HepG2 (cell line): Measurements from ENCODE around the gene COQ7. TPM values are rescaled to one million over a fixed set of nuclear protein-coding genes. Genes with fewer than 3 reads are reported as not detected.
A peak's percentile ranks its signal among the peaks of the same experiment; 100 is the strongest.

Experiments used
- ATAC-seq: fragments of 200-7000 bp; cut with Tn5 transposase; 3 replicates; pipeline ENCODE4 v1.9.1; 2020; ENCODE audit warnings: mild to moderate bottlenecking, moderate library complexity
- BruUV-seq: library from RNA; stranded (reverse); fragments of 400-500 nt; replicated peaks from 2 replicates; lab custom pipeline; 2021; lab: Mats Ljungman, UMichigan
- CTCF ChIA-PET: fragments of 300-600 bp; formaldehyde crosslinking; extraction: SDS; loops from one replicate; lab custom pipeline; 2021; ENCODE audit warnings: low total read pairs, inconsistent platforms, low intra/inter-chr PET ratio; lab: Yijun Ruan, JAX
- POLR2A ChIA-PET: fragments of 350-600 bp; sonication (Branson Sonifier 250); formaldehyde crosslinking; loops from one replicate; lab custom pipeline; 2020; ENCODE audit warnings: antibody characterized with exemption, inconsistent platforms; lab: Yijun Ruan, JAX
- DNase-seq: peaks from one replicate; pipeline ENCODE4 v3.0.0-alpha.2; 2015; ENCODE audit warnings: low spot score
- FAIRE-seq: peaks from 3 replicates; lab custom pipeline; 2011; peaks lifted over from hg19 to GRCh38; lab: Jason Lieb, UNC
- H2AFZ ChIP-seq: one replicate; pipeline ENCODE4 v1.6.1; 2011; ENCODE audit warnings: low read length, inconsistent platforms
- H3K27ac ChIP-seq: fragments of 300-600 bp; 3 replicates; pipeline ENCODE4 v1.8.0; 2011; ENCODE audit warnings: mixed run types, mild to moderate bottlenecking, mixed read lengths, low read length, inconsistent platforms; ENCODE audit not compliant: insufficient read depth; ENCODE audit errors: extremely low read length
- H3K27me3 ChIP-seq, 2 experiments: fragments of 200-600 bp in 1 of 2; 2 replicates in 1 of 2; 3 replicates in 1 of 2; pipeline versions ENCODE4 v1.6.0 to v1.8.0; 2011; ENCODE audit warnings: low read length in 2 of 2, mild to moderate bottlenecking in 2 of 2, moderate library complexity in 2 of 2, inconsistent platforms in 1 of 2; ENCODE audit not compliant: insufficient read depth in 2 of 2, control insufficient read depth in 1 of 2
- H3K36me3 ChIP-seq, 2 experiments: fragments of 200-600 bp in 1 of 2; replicated peaks in 1 of 2; 2 replicates in 1 of 2; 3 replicates in 1 of 2; pipeline versions ENCODE4 v1.5.1 to v1.8.0; 2011; ENCODE audit warnings: low read length in 2 of 2, inconsistent platforms in 1 of 2; ENCODE audit not compliant: insufficient read depth in 2 of 2, control insufficient read depth in 1 of 2
- H3K4me1 ChIP-seq: 2 replicates; pipeline ENCODE4 v1.5.1; 2012; ENCODE audit warnings: low read length, inconsistent platforms; ENCODE audit not compliant: insufficient read depth
- H3K4me2 ChIP-seq: 2 replicates; pipeline ENCODE4 v1.6.0; 2011; ENCODE audit warnings: low read depth, low read length, inconsistent platforms
- H3K4me3 ChIP-seq, 3 experiments: fragments of 200-600 bp in 1 of 3; sonication (generic), shearing (Covaris generic) in 1 of 3; replicated peaks in 1 of 3; 2 replicates each; pipeline ENCODE4 v1.5.1; 2011 to 2016; ENCODE audit warnings: low read length in 3 of 3, inconsistent platforms in 2 of 3, low read depth in 2 of 3, mild to moderate bottlenecking in 2 of 3, control low read depth in 1 of 3, mixed read lengths in 1 of 3; ENCODE audit not compliant: insufficient read depth in 1 of 3
- H3K79me2 ChIP-seq: one replicate; pipeline ENCODE4 v1.6.1; 2011; ENCODE audit warnings: low read length, inconsistent platforms; ENCODE audit not compliant: insufficient read depth
- H3K9ac ChIP-seq: 2 replicates; pipeline ENCODE4 v1.6.0; 2011; ENCODE audit warnings: mild to moderate bottlenecking, low read depth, low read length, inconsistent platforms; ENCODE audit not compliant: insufficient read depth
- H3K9me3 ChIP-seq: 2 replicates; pipeline ENCODE4 v1.5.1; 2012; ENCODE audit warnings: mild to moderate bottlenecking, low read length
- H4K20me1 ChIP-seq: 2 replicates; pipeline ENCODE4 v1.6.0; 2011; ENCODE audit warnings: inconsistent platforms, mild to moderate bottlenecking, low read length, moderate library complexity; ENCODE audit not compliant: insufficient read depth
- ATAD3A ChIP-seq: sonication (generic); formaldehyde crosslinking; IDR thresholded peaks from 2 replicates; pipeline ENCODE4 v1.4.0; 2020; ENCODE audit warnings: missing genetic modification reagents
- BCL6 ChIP-seq: IDR thresholded peaks from 2 replicates; pipeline ENCODE4 v1.6.1; 2016; ENCODE audit warnings: missing genetic modification reagents, missing compliant biosample characterization
- CREB1 ChIP-seq, 2 experiments: fragments of 450-650 bp in 1 of 2; IDR thresholded peaks; 2 replicates each; pipeline ENCODE4 v1.6.1; 2016 to 2017; ENCODE audit warnings: control low read depth in 1 of 2, mild to moderate bottlenecking in 1 of 2, missing compliant biosample characterization in 1 of 2, missing genetic modification characterization in 1 of 2
- ELF3 ChIP-seq: IDR thresholded peaks from 2 replicates; pipeline ENCODE4 v1.6.1; 2016; ENCODE audit warnings: missing genetic modification reagents, missing compliant biosample characterization
- FIP1L1 ChIP-seq: fragments of 200-400 bp; formaldehyde crosslinking; IDR thresholded peaks from 2 replicates; pipeline ENCODE4 v1.6.1; 2018; ENCODE audit warnings: low read depth, mild to moderate bottlenecking, low read length, moderate library complexity, borderline replicate concordance; ENCODE audit not compliant: insufficient read depth
- HCFC1 ChIP-seq: fragments of 150-350 bp; IDR thresholded peaks from 2 replicates; pipeline ENCODE4 v1.6.1; 2014; ENCODE audit warnings: low read depth, low read length
- MTERF4 ChIP-seq: sonication (generic); formaldehyde crosslinking; IDR thresholded peaks from 2 replicates; pipeline ENCODE4 v1.8.0; 2023; ENCODE audit warnings: mild to moderate bottlenecking, missing genetic modification reagents
- RCOR2 ChIP-seq: IDR thresholded peaks from 2 replicates; pipeline ENCODE4 v1.6.1; 2016; ENCODE audit warnings: missing biosample characterization, missing genetic modification reagents
- SETDB1 ChIP-seq: sonication (generic); formaldehyde crosslinking; IDR thresholded peaks from 2 replicates; pipeline ENCODE4 v1.5.1; 2020; ENCODE audit warnings: missing genetic modification reagents, mild to moderate bottlenecking, borderline replicate concordance
- SKIL ChIP-seq: sonication (generic); formaldehyde crosslinking; IDR thresholded peaks from 2 replicates; pipeline ENCODE4 v1.8.0; 2022; ENCODE audit warnings: missing genetic modification reagents, mild to moderate bottlenecking, moderate library complexity, borderline replicate concordance
- SNAPC2 ChIP-seq: sonication (generic); formaldehyde crosslinking; IDR thresholded peaks from 2 replicates; pipeline ENCODE4 v1.8.1; 2022; ENCODE audit warnings: mild to moderate bottlenecking, missing genetic modification reagents
- SOX5 ChIP-seq: IDR thresholded peaks from 2 replicates; pipeline ENCODE4 v1.6.1; 2016; ENCODE audit warnings: borderline replicate concordance
- TOE1 ChIP-seq: sonication (generic); formaldehyde crosslinking; IDR thresholded peaks from 2 replicates; pipeline ENCODE4 v1.4.0; 2020; ENCODE audit warnings: mild to moderate bottlenecking, missing genetic modification reagents
- ZBED4 ChIP-seq: sonication (generic); formaldehyde crosslinking; IDR thresholded peaks from 2 replicates; pipeline ENCODE4 v1.4.0; 2020; ENCODE audit warnings: missing genetic modification reagents, borderline replicate concordance
- ZNF24 ChIP-seq: fragments of 450-650 bp; IDR thresholded peaks from 2 replicates; pipeline ENCODE4 v1.6.1; 2017; ENCODE audit warnings: antibody characterized with exemption, mild to moderate bottlenecking
- ZNF354B ChIP-seq: sonication (generic); formaldehyde crosslinking; IDR thresholded peaks from 2 replicates; pipeline ENCODE4 v1.8.0; 2022; ENCODE audit warnings: mild to moderate bottlenecking, missing genetic modification reagents
- ZNF589 ChIP-seq: sonication (generic); formaldehyde crosslinking; conservative IDR thresholded peaks from 2 replicates; pipeline ENCODE4 v1.8.0; 2022; ENCODE audit warnings: mild to moderate bottlenecking, moderate library complexity, missing genetic modification reagents
- WGBS: methylation state at CpG from one replicate; pipeline ENCODE4 v1.1.6; 2017; ENCODE audit warnings: low lambda C conversion rate; 5-methylcytosine and 5-hydroxymethylcytosine counted together
- in situ Hi-C: cut with HindIII; loops from 2 replicates; pipeline ENCODE4 v1.10.0; 2017; ENCODE audit warnings: low pct_unique_long_range_greater_than_20kb; ENCODE audit not compliant: extremely low pct_ligation_motif_present
- intact Hi-C: fragments of 100-400 bp; cut with micrococcal nuclease; formaldehyde crosslinking; loops from one replicate; pipeline ENCODE4 v1.10.0; 2022; ENCODE audit not compliant: unreplicated experiment
- polyA plus RNA-seq, 8 experiments: library from polyadenylated mRNA; depleted of rRNA in 3 of 8; stranded (reverse) in 7 of 8; unstranded in 1 of 8; fragments of >200 nt; fragmentation: Illumina TruSeq in 4 of 8; extraction: Trizol in 4 of 8; gene quantifications; 2 replicates each; pipeline versions ENCODE4 v1.2.1 to v1.2.3, GENCODE V29; 2011 to 2016; ENCODE audit warnings: low read depth in 4 of 8, missing spikeins in 1 of 8, mixed read lengths in 1 of 8; ENCODE audit not compliant: insufficient read depth in 1 of 8
- total RNA-seq, 5 experiments: library from RNA; depleted of rRNA; stranded (reverse); fragments of >200 nt; fragmentation: Illumina TruSeq; extraction: Trizol; gene quantifications; 2 replicates each; pipeline ENCODE4 v1.2.3, GENCODE V29; 2016; ENCODE audit warnings: low read depth in 1 of 5

Gene COQ7
- total and polyA plus RNA-seq, 2 of the 13 experiments (the other 11 are each of a cell fraction or from before 2014, with no cell fraction given): 20.1 to 45.7 TPM

GRCh38 chr16:19105891-19106624 is 38.6 kb downstream of the COQ7 start:
- H3K4me1 ChIP-seq: peaks cover 66% of the 10 kb centered on the region
- no peaks in the 10 kb centered on the region for H3K9me3 ChIP-seq
- in situ Hi-C loops: no loop called here
- intact Hi-C loops: loop anchor here (10.0 kb wide), 1 partner anchor 1319 kb away; no protein-coding TSS in a partner anchor
- no peaks in the 10 kb centered on the region for H3K79me2 ChIP-seq
- no peaks in the 10 kb centered on the region for H3K36me3 ChIP-seq
- WGBS: 44% methylated on average over 11 of the region's 11 CpGs
- POLR2A ChIA-PET: interaction anchor here (1.3 to 12.1 kb wide), 3 partner anchors 11 to 107 kb away, joined by 3 to 239 read pairs (median 4); partner anchors contain the start of gene COQ7
- H3K4me3 ChIP-seq: no peak overlapping the region
- DNase-seq: no peak
- peak overlapping the region; percentile 5; the same call in 1 of the 2 replicates for H3K4me2 ChIP-seq
- FAIRE-seq: no peak
- no peak overlapping the region for H2AFZ ChIP-seq
- H3K27ac ChIP-seq: no peak overlapping the region
- no peak for ATAC-seq
- H4K20me1 ChIP-seq: no peaks in the 10 kb centered on the region
- no TSS peak for BruUV-seq
- H3K27me3 ChIP-seq: peaks cover 2 to 16% of the 10 kb centered on the region in 2 experiments; a peak in 4 of 5 replicates
- CTCF ChIA-PET: no interaction called here
- H3K9ac ChIP-seq: no peak overlapping the region
- TF ChIP-seq TOE1 (no peak), ATAD3A (CRISPR knock-in tag) (no peak), HCFC1 (no peak), SKIL (CRISPR knock-in tag) (no peak), ZBED4 (CRISPR knock-in tag) (no peak), ZNF589 (CRISPR knock-in tag) (no peak), ZNF24 (peak; percentile 89), RCOR2 (CRISPR knock-in tag) (0 out of 2 replicates have a peak, but pooled peaks have one; percentile 4), MTERF4 (CRISPR knock-in tag) (no peak), FIP1L1 (no peak), BCL6 (CRISPR knock-in tag) (no peak), CREB1 (IDR thresholded peaks at IDR 0.05) (no peak), CREB1 (CRISPR knock-in tag; IDR thresholded peaks at IDR 0.05) (no peak), SNAPC2 (CRISPR knock-in tag) (no peak), SOX5 (CRISPR knock-in tag) (no peak), SETDB1 (0 out of 2 replicates have a peak, but pooled peaks have one; percentile 50), ZNF354B (CRISPR knock-in tag) (no peak), ELF3 (CRISPR knock-in tag) (0 out of 2 replicates have a peak, but pooled peaks have one; percentile 16)
